ENCODE measurements around the gene ATOSA. TPM values are rescaled to one million over a fixed set of nuclear protein-coding genes. Genes with fewer than 3 reads are reported as not detected.

The ATOSA gene
- polyA plus RNA-seq, 1 donor from 2014 or later = 64.0 TPM

GRCh38 chr15:52678468-52679231 lies 538 bp downstream of the ATOSA start:
- H3K9me3 ChIP-seq (ENCODE audit: low read length) = no peaks in the 10 kb centered on the region
- H3K36me3 ChIP-seq (ENCODE audit: insufficient read depth, low read length) = no peaks in the 10 kb centered on the region
- H3K4me3 ChIP-seq (ENCODE audit: low read length) = peak overlapping the region; percentile 90
- no peaks in the 10 kb centered on the region for H4K20me1 ChIP-seq (ENCODE audit: insufficient read depth)
- H3K79me2 ChIP-seq (replicated peaks; ENCODE audit: insufficient read depth, low read length) = peaks cover 17% of the 10 kb centered on the region
- TF ChIP-seq SMC3 (conservative IDR thresholded peaks at IDR 0.05; ENCODE audit: poor library complexity) = no peak
- TF ChIP-seq EZH2 (IDR thresholded peaks at IDR 0.05; ENCODE audit: borderline replicate concordance, insufficient read depth, low read length, poor library complexity, severe bottlenecking) = no peak
- TF ChIP-seq TAF1 (IDR thresholded peaks at IDR 0.05; ENCODE audit: low read depth) = no peak
- TF ChIP-seq RAD21 (conservative IDR thresholded peaks at IDR 0.05) = no peak
- TF ChIP-seq CTCF (IDR thresholded peaks at IDR 0.05; ENCODE audit: poor library complexity, severe bottlenecking) = no peak
- TF ChIP-seq POLR2AphosphoS5 (IDR thresholded peaks at IDR 0.05) = no peak
- TF ChIP-seq, protein P1, sequence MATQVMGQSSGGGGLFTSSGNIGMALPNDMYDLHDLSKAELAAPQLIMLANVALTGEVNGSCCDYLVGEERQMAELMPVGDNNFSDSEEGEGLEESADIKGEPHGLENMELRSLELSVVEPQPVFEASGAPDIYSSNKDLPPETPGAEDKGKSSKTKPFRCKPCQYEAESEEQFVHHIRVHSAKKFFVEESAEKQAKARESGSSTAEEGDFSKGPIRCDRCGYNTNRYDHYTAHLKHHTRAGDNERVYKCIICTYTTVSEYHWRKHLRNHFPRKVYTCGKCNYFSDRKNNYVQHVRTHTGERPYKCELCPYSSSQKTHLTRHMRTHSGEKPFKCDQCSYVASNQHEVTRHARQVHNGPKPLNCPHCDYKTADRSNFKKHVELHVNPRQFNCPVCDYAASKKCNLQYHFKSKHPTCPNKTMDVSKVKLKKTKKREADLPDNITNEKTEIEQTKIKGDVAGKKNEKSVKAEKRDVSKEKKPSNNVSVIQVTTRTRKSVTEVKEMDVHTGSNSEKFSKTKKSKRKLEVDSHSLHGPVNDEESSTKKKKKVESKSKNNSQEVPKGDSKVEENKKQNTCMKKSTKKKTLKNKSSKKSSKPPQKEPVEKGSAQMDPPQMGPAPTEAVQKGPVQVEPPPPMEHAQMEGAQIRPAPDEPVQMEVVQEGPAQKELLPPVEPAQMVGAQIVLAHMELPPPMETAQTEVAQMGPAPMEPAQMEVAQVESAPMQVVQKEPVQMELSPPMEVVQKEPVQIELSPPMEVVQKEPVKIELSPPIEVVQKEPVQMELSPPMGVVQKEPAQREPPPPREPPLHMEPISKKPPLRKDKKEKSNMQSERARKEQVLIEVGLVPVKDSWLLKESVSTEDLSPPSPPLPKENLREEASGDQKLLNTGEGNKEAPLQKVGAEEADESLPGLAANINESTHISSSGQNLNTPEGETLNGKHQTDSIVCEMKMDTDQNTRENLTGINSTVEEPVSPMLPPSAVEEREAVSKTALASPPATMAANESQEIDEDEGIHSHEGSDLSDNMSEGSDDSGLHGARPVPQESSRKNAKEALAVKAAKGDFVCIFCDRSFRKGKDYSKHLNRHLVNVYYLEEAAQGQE (IDR thresholded peaks at IDR 0.05; ENCODE audit: borderline replicate concordance) = no peak
- no peak for TF ChIP-seq MXI1 (conservative IDR thresholded peaks at IDR 0.05; ENCODE audit: poor library complexity, severe bottlenecking)
- no peak for TF ChIP-seq EP300 (conservative IDR thresholded peaks at IDR 0.05; ENCODE audit: poor library complexity, severe bottlenecking)
- H3K9ac ChIP-seq (ENCODE audit: low read length) = peak overlapping the region; percentile 95
- peak overlapping the region; percentile 88 for H3K4me2 ChIP-seq (ENCODE audit: low read length)
- no peaks in the 10 kb centered on the region for H3K27me3 ChIP-seq (ENCODE audit: insufficient read depth, low read depth, low read length)
- no peaks in the 10 kb centered on the region for H3K9me2 ChIP-seq (ENCODE audit: insufficient read depth, low read length)
- peak overlapping the region; percentile 91 for H3K27ac ChIP-seq (ENCODE audit: low read length)
- peak overlapping the region; percentile 67 for H2AFZ ChIP-seq (ENCODE audit: low read depth, low read length)
- H3F3A ChIP-seq (ENCODE audit: insufficient read depth, low read length, poor library complexity, severe bottlenecking) = no peaks in the 10 kb centered on the region

DNA sequence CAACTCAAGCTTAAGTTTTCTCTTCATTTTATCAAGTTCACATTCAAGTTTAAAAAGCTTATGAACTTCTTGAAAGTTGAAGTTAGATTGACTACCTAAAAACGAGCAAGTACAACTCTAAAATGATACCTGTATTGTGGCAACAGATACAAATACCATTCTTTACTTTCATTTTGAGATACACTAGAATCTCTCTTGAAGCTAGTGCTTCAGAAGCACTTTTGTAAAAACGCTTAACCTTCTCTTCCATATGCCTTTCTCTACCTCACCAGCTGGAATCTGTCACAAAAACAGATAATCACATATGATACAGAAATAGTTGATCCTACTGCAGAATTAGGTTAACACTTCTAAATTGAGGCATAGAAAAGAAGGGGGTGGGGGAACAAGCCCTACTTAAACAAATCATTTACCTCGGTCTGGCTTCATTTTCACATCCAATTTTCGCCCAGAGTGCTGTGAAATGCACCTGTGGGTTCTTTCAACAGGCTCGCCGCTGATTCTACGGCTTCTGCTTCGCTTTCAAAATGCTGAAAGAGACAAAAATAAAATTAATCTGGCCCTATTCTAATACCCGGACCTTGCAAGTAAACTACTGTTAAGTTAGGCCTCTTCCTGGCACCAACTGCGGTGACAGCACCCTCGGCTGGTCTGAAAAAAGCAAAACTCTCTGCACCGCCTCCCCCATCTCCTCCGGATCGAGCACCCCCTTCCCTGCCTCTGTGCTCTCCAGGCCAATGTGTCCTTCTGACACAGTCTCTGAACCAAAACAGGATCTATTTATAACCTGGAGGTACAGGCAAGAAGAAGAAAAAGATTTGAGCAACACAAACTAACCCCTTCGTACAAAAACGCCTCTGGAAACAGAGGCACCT lies 1.4 kb downstream of the ATOSA start:
- H3K9me3 ChIP-seq (ENCODE audit: low read length) = no peaks in the 10 kb centered on the region
- H3K36me3 ChIP-seq (ENCODE audit: insufficient read depth, low read length) = no peaks in the 10 kb centered on the region
- H2AFZ ChIP-seq (ENCODE audit: low read depth, low read length) = no peak overlapping the region
- H3F3A ChIP-seq (ENCODE audit: insufficient read depth, low read length, poor library complexity, severe bottlenecking) = no peaks in the 10 kb centered on the region
- H3K9ac ChIP-seq (ENCODE audit: low read length) = peak overlapping the region; percentile 95
- H3K9me2 ChIP-seq (ENCODE audit: insufficient read depth, low read length) = no peaks in the 10 kb centered on the region
- H4K20me1 ChIP-seq (ENCODE audit: insufficient read depth) = no peaks in the 10 kb centered on the region
- H3K79me2 ChIP-seq (replicated peaks; ENCODE audit: insufficient read depth, low read length) = peaks cover 17% of the 10 kb centered on the region
- H3K4me2 ChIP-seq (ENCODE audit: low read length) = peak overlapping the region; percentile 88
- H3K27me3 ChIP-seq (ENCODE audit: insufficient read depth, low read depth, low read length) = no peaks in the 10 kb centered on the region
- TF ChIP-seq MXI1 (conservative IDR thresholded peaks at IDR 0.05; ENCODE audit: poor library complexity, severe bottlenecking) (no peak), CTCF (IDR thresholded peaks at IDR 0.05; ENCODE audit: poor library complexity, severe bottlenecking) (peak; percentile 34), SMC3 (conservative IDR thresholded peaks at IDR 0.05; ENCODE audit: poor library complexity) (no peak)
- peak overlapping the region; percentile 90 for H3K4me3 ChIP-seq (ENCODE audit: low read length)
- H3K27ac ChIP-seq (ENCODE audit: low read length) = peak overlapping the region; percentile 91
